ENCODE measurements around the gene KIF26A.

The KIF26A gene

GRCh38 chr14:104177411-104177810 is 39.0 kb downstream of the KIF26A start:
- TF ChIP-seq CTCF (conservative IDR thresholded peaks at IDR 0.05) (no peak), ZFX (IDR thresholded peaks at IDR 0.05) (no peak)
- H3K27ac ChIP-seq = no peak overlapping the region

- H3K27ac ChIP-seq = no peak overlapping the region
- TF ChIP-seq CTCF (conservative IDR thresholded peaks at IDR 0.05) = no peak
- no peak for TF ChIP-seq ZFX (IDR thresholded peaks at IDR 0.05)
Measured at GRCh38 chr14:104178279-104178678, 39.9 kb downstream of the KIF26A start.

- no peak for TF ChIP-seq CTCF (conservative IDR thresholded peaks at IDR 0.05)
- no peak for TF ChIP-seq ZFX (IDR thresholded peaks at IDR 0.05)
- no peak overlapping the region for H3K27ac ChIP-seq
Measured at GRCh38 chr14:104179126-104179525, 40.7 kb downstream of the KIF26A start.

GRCh38 chr14:104179564-104180129 is 41.3 kb downstream of the KIF26A start:
- no peak for TF ChIP-seq CTCF (conservative IDR thresholded peaks at IDR 0.05)
- no peak for TF ChIP-seq ZFX (IDR thresholded peaks at IDR 0.05)
- H3K27ac ChIP-seq = no peak overlapping the region

- no peak overlapping the region for H3K27ac ChIP-seq
- TF ChIP-seq ZFX (IDR thresholded peaks at IDR 0.05) (no peak), CTCF (conservative IDR thresholded peaks at IDR 0.05) (no peak)
Measured at GRCh38 chr14:104180561-104181165, 42.3 kb downstream of the KIF26A start.

- no peak overlapping the region for H3K27ac ChIP-seq
- no peak for TF ChIP-seq ZFX (IDR thresholded peaks at IDR 0.05)
- TF ChIP-seq CTCF (conservative IDR thresholded peaks at IDR 0.05) = no peak
Measured at GRCh38 chr14:104181761-104182530, 43.6 kb downstream of the KIF26A start.

- H3K27ac ChIP-seq = no peak overlapping the region
- TF ChIP-seq CTCF (conservative IDR thresholded peaks at IDR 0.05) (no peak), ZFX (IDR thresholded peaks at IDR 0.05) (no peak)
Measured at GRCh38 chr14:104182857-104183425, 44.6 kb downstream of the KIF26A start.
